H9 (cell line): ENCODE data around the gene SP6. TPM values are rescaled to one million over a fixed set of nuclear protein-coding genes. Genes with fewer than 3 reads are reported as not detected.
A peak's percentile ranks its signal among the peaks of the same experiment; 100 is the strongest.

Source experiments
- DNase-seq: peaks from one replicate; pipeline ENCODE4 v3.0.0-alpha.2; 2017
- H2AFZ ChIP-seq: one replicate; pipeline ENCODE4 v1.6.1; 2013; ENCODE audit warnings: mild to moderate bottlenecking, low read length, control low read depth, moderate library complexity
- H2AK5ac ChIP-seq: 2 replicates; pipeline ENCODE4 v1.6.1; 2013; ENCODE audit warnings: low read length, control low read depth, mixed read lengths; ENCODE audit not compliant: insufficient read length
- H2BK120ac ChIP-seq: one replicate; pipeline ENCODE4 v1.6.1; 2013; ENCODE audit warnings: low read depth, mild to moderate bottlenecking, low read length, control low read depth, inconsistent platforms; ENCODE audit not compliant: poor library complexity, severe bottlenecking
- H2BK12ac ChIP-seq: 2 replicates; pipeline ENCODE4 v1.6.1; 2013; ENCODE audit warnings: low read length, control low read depth, mixed read lengths, low read depth; ENCODE audit not compliant: insufficient read length
- H2BK15ac ChIP-seq: 2 replicates; pipeline ENCODE4 v1.6.1; 2013; ENCODE audit warnings: low read depth, low read length, control low read depth
- H2BK20ac ChIP-seq: one replicate; pipeline ENCODE4 v1.6.1; 2013; ENCODE audit warnings: low read depth, mild to moderate bottlenecking, low read length, control low read depth, inconsistent platforms; ENCODE audit not compliant: poor library complexity, severe bottlenecking
- H2BK5ac ChIP-seq: 2 replicates; pipeline ENCODE4 v1.6.1; 2013; ENCODE audit warnings: low read length, control low read depth, mixed read lengths; ENCODE audit not compliant: insufficient read length
- H3K14ac ChIP-seq: 2 replicates; pipeline ENCODE4 v1.6.1; 2013; ENCODE audit warnings: low read length, control low read depth; ENCODE audit not compliant: insufficient read depth
- H3K18ac ChIP-seq: 2 replicates; pipeline ENCODE4 v1.6.1; 2013; ENCODE audit warnings: low read depth, mild to moderate bottlenecking, mixed read lengths, low read length, control low read depth; ENCODE audit not compliant: insufficient read length
- H3K23ac ChIP-seq: 2 replicates; pipeline ENCODE4 v1.6.1; 2013; ENCODE audit warnings: low read length, control low read depth, mixed read lengths, low read depth; ENCODE audit not compliant: insufficient read length
- H3K23me2 ChIP-seq: 2 replicates; pipeline ENCODE4 v1.6.1; 2013; ENCODE audit warnings: low read depth, mild to moderate bottlenecking, mixed read lengths, low read length, control low read depth; ENCODE audit not compliant: insufficient read length, poor library complexity, severe bottlenecking
- H3K27ac ChIP-seq: 2 replicates; pipeline ENCODE4 v1.5.1; 2013; ENCODE audit warnings: low read length, control low read depth, mixed read lengths, low read depth; ENCODE audit not compliant: insufficient read length
- H3K27me3 ChIP-seq: 2 replicates; pipeline ENCODE4 v1.6.1; 2013; ENCODE audit warnings: low read length, control low read depth, inconsistent platforms; ENCODE audit not compliant: insufficient read depth
- H3K4ac ChIP-seq: 2 replicates; pipeline ENCODE4 v1.6.1; 2013; ENCODE audit warnings: low read depth, mild to moderate bottlenecking, control low read depth, inconsistent platforms, low read length, moderate library complexity
- H3K4me1 ChIP-seq: 2 replicates; pipeline ENCODE4 v1.6.1; 2013; ENCODE audit warnings: low read length, control low read depth, inconsistent platforms; ENCODE audit not compliant: insufficient read depth
- H3K4me2 ChIP-seq: 2 replicates; pipeline ENCODE4 v1.6.1; 2013; ENCODE audit warnings: low read length, control low read depth, mixed read lengths; ENCODE audit not compliant: insufficient read length, insufficient read depth
- H3K56ac ChIP-seq: 2 replicates; pipeline ENCODE4 v1.6.1; 2013; ENCODE audit warnings: low read depth, mild to moderate bottlenecking, mixed read lengths, low read length, control low read depth; ENCODE audit not compliant: insufficient read length
- H3K79me1 ChIP-seq: 2 replicates; pipeline ENCODE4 v1.6.1; 2013; ENCODE audit warnings: low read depth, mild to moderate bottlenecking, moderate library complexity, low read length, control low read depth, inconsistent platforms; ENCODE audit not compliant: insufficient read depth, poor library complexity, severe bottlenecking
- H3K79me2 ChIP-seq: 2 replicates; pipeline ENCODE4 v1.6.1; 2013; ENCODE audit warnings: low read length, control low read depth, inconsistent platforms; ENCODE audit not compliant: insufficient read depth
- H3K9ac ChIP-seq: 2 replicates; pipeline ENCODE4 v1.6.1; 2013; ENCODE audit warnings: low read length, control low read depth, mixed read lengths; ENCODE audit not compliant: insufficient read length; ENCODE audit errors: extremely low read depth
- H3K9me3 ChIP-seq: one replicate; pipeline ENCODE4 v1.6.1; 2013; ENCODE audit warnings: low read depth, low read length, inconsistent platforms; ENCODE audit not compliant: control insufficient read depth
- H3T11ph ChIP-seq: one replicate; pipeline ENCODE4 v1.6.1; 2013; ENCODE audit warnings: mild to moderate bottlenecking, low read length, control low read depth, inconsistent platforms
- H4K20me1 ChIP-seq: one replicate; pipeline ENCODE4 v1.6.1; 2013; ENCODE audit not compliant: control insufficient read depth, insufficient read length, insufficient read depth
- H4K5ac ChIP-seq: 2 replicates; pipeline ENCODE4 v1.6.1; 2013; ENCODE audit warnings: low read depth, mild to moderate bottlenecking, mixed read lengths, low read length, control low read depth; ENCODE audit not compliant: insufficient read length
- H4K8ac ChIP-seq: replicated peaks from 2 replicates; pipeline ENCODE4 v1.6.1; 2013; ENCODE audit warnings: low read length, control low read depth, mixed read lengths, low read depth; ENCODE audit not compliant: insufficient read length
- H4K91ac ChIP-seq: 2 replicates; pipeline ENCODE4 v1.6.1; 2013; ENCODE audit warnings: low read depth, mild to moderate bottlenecking, moderate library complexity, mixed read lengths, low read length, control low read depth; ENCODE audit not compliant: insufficient read length
- H3K27ac Mint-ChIP-seq, 3 experiments: 2 replicates in 2 of 3; 3 replicates in 1 of 3; pipeline ENCODE4 v1.8.0; 2020 to 2021; ENCODE audit warnings: mixed read lengths in 3 of 3, mild to moderate bottlenecking in 1 of 3, moderate library complexity in 1 of 3
- H3K27me3 Mint-ChIP-seq: 2 replicates; pipeline ENCODE4 v1.8.0; 2021; ENCODE audit warnings: low read depth, mild to moderate bottlenecking, moderate library complexity, mixed read lengths
- H3K36me3 Mint-ChIP-seq, 3 experiments: 2 replicates in 2 of 3; 3 replicates in 1 of 3; pipeline ENCODE4 v1.8.0; 2020 to 2021; ENCODE audit warnings: low read depth in 3 of 3, mixed read lengths in 3 of 3; ENCODE audit not compliant: insufficient read depth in 1 of 3
- H3K4me1 Mint-ChIP-seq, 2 experiments: 2 replicates each; pipeline ENCODE4 v1.8.0; 2020; ENCODE audit warnings: mixed read lengths in 2 of 2
- H3K4me3 Mint-ChIP-seq, 2 experiments: 2 replicates in 1 of 2; 3 replicates in 1 of 2; pipeline ENCODE4 v1.8.0; 2020 to 2021; ENCODE audit warnings: mild to moderate bottlenecking in 2 of 2, mixed read lengths in 2 of 2, moderate library complexity in 1 of 2
- H3K9me3 Mint-ChIP-seq, 2 experiments: 2 replicates in 1 of 2; 3 replicates in 1 of 2; pipeline ENCODE4 v1.8.0; 2020; ENCODE audit warnings: mild to moderate bottlenecking in 2 of 2, mixed read lengths in 2 of 2, moderate library complexity in 1 of 2
- CTCF ChIP-seq: fragments of 200-600 bp; sonication (generic); conservative IDR thresholded peaks from 3 replicates; pipeline ENCODE4 v1.8.0; 2021; ENCODE audit warnings: antibody characterized with exemption, mild to moderate bottlenecking
- WGBS: extraction: QIAGEN DNeasy Blood & Tissue Kit; methylation state at CpG from one replicate; pipeline ENCODE4 v1.1.7; 2013; ENCODE audit warnings: missing lambda C conversion rate, low lambda C conversion rate, mixed read lengths; ENCODE audit not compliant: insufficient read length; ENCODE audit errors: extremely low coverage; 5-methylcytosine and 5-hydroxymethylcytosine counted together
- total RNA-seq: library from RNA; stranded (reverse); gene quantifications from 2 replicates; pipeline ENCODE4 v1.2.1, GENCODE V29; 2021

The SP6 gene
- total RNA-seq, 1 experiment from 2014 or later: 0.90 TPM

DNA sequence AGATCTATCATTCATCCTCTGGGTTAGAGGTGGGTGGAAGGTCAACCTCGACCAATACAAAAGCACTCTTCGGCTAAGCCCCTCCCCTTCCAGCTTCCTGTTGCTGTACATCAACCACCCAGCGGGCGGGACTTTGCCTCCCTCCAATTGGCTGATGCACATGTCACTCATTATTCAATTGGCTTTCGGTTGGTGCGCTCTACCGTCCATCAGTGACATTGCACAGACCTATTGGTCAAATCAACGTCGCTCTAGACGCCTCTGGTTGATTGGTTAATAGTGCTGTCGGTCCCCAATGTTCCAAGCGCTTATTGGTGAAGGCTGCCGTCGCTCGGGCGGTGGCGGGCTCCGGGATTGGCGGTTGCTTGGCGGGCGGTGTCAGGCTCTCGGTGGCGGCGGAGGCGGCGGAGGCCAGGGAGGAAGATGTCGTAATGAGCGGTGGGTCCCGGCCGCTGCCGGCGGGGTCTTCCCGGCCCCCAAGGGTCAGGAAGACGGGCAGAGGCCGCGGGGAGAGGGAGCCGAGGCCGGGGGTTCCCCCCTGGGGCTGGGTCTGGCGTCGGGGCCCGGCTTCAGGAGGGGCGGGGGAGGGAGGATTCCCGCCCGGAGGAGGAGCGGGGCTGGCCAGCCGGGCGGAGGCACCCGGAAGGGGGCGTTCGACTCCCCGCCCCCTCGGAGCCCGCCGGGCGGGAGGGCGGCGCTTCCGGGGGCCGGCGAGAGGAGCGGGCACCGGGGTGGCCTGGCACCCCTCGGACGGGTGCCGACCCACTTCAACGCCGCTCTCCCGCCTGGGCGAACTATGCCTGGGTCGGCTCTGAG lies 45.1 kb upstream of the SP6 start, which contains the start of gene SP2:
Gene SP2, plus strand, starts transcription at position 381 of the 816 bp plus-strand sequence. Its CDS starts 51 bp downstream, at position 432.
- Mint-ChIP-seq H3K4me3 (peak within 1 kb of the TSS; percentile 94 to 96), H3K27ac (peak within 1 kb of the TSS; percentile 83 to 98 (median 96)), H3K9me3 (no peaks in the 10 kb centered on the region), H3K27me3 (no peaks in the 10 kb centered on the region; the same call in 1 of the 2 replicates), H3K4me1 (peaks cover 34 to 40% of the 10 kb centered on the region in 2 experiments), H3K36me3 (peaks cover 0 to 4% (median 3%) of the 10 kb centered on the region in 3 experiments; a peak in 2 of 7 replicates)
- H2BK20ac ChIP-seq: no peak within 1 kb of the TSS
- H2BK120ac ChIP-seq: no peak within 1 kb of the TSS
- no peaks in the 10 kb centered on the region for H3K9me3 ChIP-seq
- H4K20me1 ChIP-seq: no peaks in the 10 kb centered on the region
- no peaks in the 10 kb centered on the region for H3K79me1 ChIP-seq
- peak; percentile 100 for DNase-seq
- no peak within 1 kb of the TSS for H2AFZ ChIP-seq
- H3T11ph ChIP-seq: no peak within 1 kb of the TSS
- H3K4me2 ChIP-seq: peak within 1 kb of the TSS; percentile 96
- no peak within 1 kb of the TSS for H3K56ac ChIP-seq
- no peak within 1 kb of the TSS for H2BK5ac ChIP-seq
- H3K23ac ChIP-seq: no peak within 1 kb of the TSS
- no peak within 1 kb of the TSS for H4K91ac ChIP-seq
- peak within 1 kb of the TSS; percentile 86 for H3K9ac ChIP-seq
- no peak within 1 kb of the TSS for H3K27ac ChIP-seq
- H3K18ac ChIP-seq: peak within 1 kb of the TSS; percentile 86
- no peak within 1 kb of the TSS for H4K5ac ChIP-seq
- H4K8ac ChIP-seq: no peak within 1 kb of the TSS
- H2BK15ac ChIP-seq: no peak within 1 kb of the TSS
- H3K23me2 ChIP-seq: peaks cover 5% of the 10 kb centered on the region
- H3K4me1 ChIP-seq: no peaks in the 10 kb centered on the region
- H3K79me2 ChIP-seq: no peaks in the 10 kb centered on the region
- WGBS: no CpG with 5 or more reads among the region's 70 CpGs
- no peaks in the 10 kb centered on the region for H3K27me3 ChIP-seq
- H2AK5ac ChIP-seq: no peak within 1 kb of the TSS
- peak; percentile 24; the same call in 1 of the 3 replicates for TF ChIP-seq CTCF
- H3K14ac ChIP-seq: peak within 1 kb of the TSS; percentile 83
- H2BK12ac ChIP-seq: no peak within 1 kb of the TSS
- H3K4ac ChIP-seq: no peak within 1 kb of the TSS
